ENCODE measurements around the gene SLC16A5. TPM values are rescaled to one million over a fixed set of nuclear protein-coding genes. Genes with fewer than 3 reads are reported as not detected.

SLC16A5 gene
- total RNA-seq, 4 donors from 2014 or later: 4.1 to 17.5 (median 12.1) TPM; not detected in 1

DNA sequence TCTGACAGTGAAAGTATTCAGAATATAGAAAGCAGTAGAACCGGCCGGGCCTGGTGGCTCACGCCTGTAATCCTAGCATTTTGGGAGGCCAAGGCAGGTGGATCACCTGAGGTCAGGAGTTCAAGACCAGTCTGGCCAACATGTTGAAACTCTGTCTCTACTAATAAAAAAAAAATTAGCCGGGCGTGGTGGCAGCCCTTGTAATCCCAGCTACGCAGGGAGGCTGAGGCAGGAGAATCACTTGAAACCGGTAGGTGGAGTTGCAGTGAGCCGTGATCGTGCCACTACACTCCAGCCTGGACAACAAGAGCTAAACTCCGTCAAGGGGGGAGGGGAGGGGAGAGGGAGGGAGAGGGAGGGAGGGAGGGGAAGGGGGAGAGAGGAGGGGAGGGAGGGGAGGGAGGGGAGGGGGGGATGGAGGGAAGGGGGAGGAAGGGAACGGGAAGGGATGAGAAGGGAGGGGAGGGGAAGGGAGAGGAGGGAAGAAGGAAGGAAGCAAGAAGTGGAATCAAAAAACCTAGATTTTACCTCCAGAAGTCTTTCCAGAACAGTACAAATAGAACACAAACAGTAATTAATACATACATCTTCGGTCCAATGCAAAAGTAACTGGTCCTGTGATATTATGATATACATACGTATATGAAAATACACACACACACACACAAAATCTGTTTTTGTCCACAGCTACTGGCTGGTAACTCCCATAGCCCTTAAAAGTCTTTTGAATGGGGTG lies 54.6 kb downstream of the SLC16A5 start:
- Histone ChIP-seq H3K27ac (no peak overlapping the region), H3K9me3 (no peaks in the 10 kb centered on the region), H3K4me3 (no peak overlapping the region), H3K27me3 (no peaks in the 10 kb centered on the region), H3K36me3 (no peaks in the 10 kb centered on the region), H3K4me1 (no peaks in the 10 kb centered on the region)
- intact Hi-C loops (cut with DNase I; ENCODE audit: low total_unique reads): no loop called here
- DNase-seq: no peak
- no peak for TF ChIP-seq POLR2A (IDR thresholded peaks at IDR 0.05)
- TF ChIP-seq, protein P1, sequence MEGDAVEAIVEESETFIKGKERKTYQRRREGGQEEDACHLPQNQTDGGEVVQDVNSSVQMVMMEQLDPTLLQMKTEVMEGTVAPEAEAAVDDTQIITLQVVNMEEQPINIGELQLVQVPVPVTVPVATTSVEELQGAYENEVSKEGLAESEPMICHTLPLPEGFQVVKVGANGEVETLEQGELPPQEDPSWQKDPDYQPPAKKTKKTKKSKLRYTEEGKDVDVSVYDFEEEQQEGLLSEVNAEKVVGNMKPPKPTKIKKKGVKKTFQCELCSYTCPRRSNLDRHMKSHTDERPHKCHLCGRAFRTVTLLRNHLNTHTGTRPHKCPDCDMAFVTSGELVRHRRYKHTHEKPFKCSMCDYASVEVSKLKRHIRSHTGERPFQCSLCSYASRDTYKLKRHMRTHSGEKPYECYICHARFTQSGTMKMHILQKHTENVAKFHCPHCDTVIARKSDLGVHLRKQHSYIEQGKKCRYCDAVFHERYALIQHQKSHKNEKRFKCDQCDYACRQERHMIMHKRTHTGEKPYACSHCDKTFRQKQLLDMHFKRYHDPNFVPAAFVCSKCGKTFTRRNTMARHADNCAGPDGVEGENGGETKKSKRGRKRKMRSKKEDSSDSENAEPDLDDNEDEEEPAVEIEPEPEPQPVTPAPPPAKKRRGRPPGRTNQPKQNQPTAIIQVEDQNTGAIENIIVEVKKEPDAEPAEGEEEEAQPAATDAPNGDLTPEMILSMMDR (IDR thresholded peaks at IDR 0.05): no peak

DNA sequence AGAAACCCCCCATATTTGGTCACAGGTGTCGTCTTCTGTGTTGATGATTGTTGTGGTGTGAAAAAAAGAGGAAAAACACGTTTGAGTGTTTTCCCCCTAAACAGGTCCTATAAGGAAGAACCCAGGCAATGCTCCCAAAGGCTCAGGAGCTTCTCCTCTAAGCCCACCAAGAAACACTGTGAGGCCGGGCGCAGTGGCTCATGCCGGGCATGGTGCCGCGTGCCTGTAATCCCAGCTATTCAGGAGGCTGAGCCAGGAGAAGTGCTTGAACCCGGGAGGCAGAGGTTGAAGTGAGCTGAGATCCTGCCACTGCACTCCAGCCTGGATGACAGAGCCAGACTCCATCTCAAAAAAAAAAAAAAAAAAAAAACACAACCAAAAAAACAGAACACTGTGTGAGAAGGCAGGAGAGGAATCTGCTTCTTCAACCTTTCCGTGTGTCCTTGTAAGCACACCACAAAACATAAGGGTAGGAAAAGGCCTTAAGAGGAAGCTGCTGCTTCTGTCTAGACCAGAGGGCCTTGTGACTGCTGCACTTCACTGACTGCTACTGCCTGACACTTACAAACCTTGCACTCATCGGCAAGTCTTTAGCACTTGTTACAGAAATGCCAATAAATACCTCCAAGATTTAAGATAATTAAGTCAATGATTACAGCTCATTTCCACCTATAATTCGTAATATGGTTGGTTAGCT lies 57.2 kb downstream of the SLC16A5 start:
- Histone ChIP-seq H3K4me1 (no peaks in the 10 kb centered on the region), H3K4me3 (no peak overlapping the region), H3K36me3 (no peaks in the 10 kb centered on the region), H3K27ac (no peak overlapping the region), H3K27me3 (no peaks in the 10 kb centered on the region), H3K9me3 (no peaks in the 10 kb centered on the region)
- intact Hi-C loops (cut with DNase I; ENCODE audit: low total_unique reads): no loop called here
- no peak for DNase-seq
- TF ChIP-seq, protein P1 (IDR thresholded peaks at IDR 0.05): no peak
- TF ChIP-seq POLR2A (IDR thresholded peaks at IDR 0.05): no peak

DNA sequence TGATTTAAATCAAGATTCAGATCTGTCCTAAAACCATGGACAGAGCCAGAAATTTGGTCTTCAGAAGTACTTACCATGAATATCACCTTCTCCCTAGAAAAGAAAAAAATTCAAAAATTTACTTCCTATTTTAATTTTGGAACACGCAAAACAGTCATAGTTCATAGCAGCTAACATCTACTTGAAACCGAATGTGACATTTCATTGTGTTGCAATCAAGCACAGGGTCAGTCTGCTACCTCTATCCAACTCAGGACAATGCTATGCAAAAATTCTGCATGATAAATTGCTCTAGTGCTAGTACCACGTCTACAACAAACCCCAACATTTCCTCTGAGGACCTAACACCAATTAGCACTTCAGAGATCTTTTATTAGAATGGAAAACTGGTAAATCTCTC lies 58.8 kb downstream of the SLC16A5 start:
- no peaks in the 10 kb centered on the region for H3K4me1 ChIP-seq
- intact Hi-C loops (cut with DNase I; ENCODE audit: low total_unique reads): no loop called here
- H3K27me3 ChIP-seq: no peaks in the 10 kb centered on the region
- no peaks in the 10 kb centered on the region for H3K36me3 ChIP-seq
- H3K9me3 ChIP-seq: no peaks in the 10 kb centered on the region
- H3K27ac ChIP-seq: no peak overlapping the region
- DNase-seq: no peak
- TF ChIP-seq, protein P1 (IDR thresholded peaks at IDR 0.05): no peak
- no peak for TF ChIP-seq POLR2A (IDR thresholded peaks at IDR 0.05)
- H3K4me3 ChIP-seq: no peak overlapping the region

DNA sequence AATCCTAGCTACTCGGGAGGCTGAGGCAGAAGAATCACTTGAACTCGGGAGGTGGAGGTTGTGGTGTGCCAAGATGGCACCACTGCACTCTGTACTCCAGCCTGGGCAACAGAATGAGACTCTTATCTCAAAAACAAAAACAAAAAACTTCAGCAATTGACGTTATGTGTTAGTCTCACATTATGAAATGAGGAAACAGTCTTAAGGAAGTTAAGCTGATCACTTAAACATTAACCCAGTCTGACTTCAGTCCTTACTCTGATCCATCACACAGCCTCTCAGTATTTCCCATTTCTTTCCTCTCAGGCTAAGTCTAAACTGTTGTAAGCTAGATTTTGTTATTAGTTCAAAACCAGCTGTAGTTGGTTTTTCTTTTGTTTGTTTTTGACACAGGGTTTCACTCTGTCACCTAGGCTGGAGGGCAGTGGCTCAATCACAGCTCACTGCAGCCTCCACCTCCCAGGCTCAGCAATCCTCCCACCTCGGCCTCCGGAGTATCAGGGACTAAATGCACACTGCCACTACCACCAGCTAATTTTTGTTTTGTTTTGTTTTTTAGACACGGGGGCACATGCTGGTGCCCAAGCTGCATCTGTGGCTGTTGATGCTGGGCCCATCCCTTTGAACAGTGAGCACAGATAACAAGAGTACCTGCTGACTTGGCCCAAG lies 60.3 kb downstream of the SLC16A5 start:
- H3K27me3 ChIP-seq: no peaks in the 10 kb centered on the region
- no peaks in the 10 kb centered on the region for H3K4me1 ChIP-seq
- H3K4me3 ChIP-seq: no peak overlapping the region
- H3K27ac ChIP-seq: no peak overlapping the region
- intact Hi-C loops (cut with DNase I; ENCODE audit: low total_unique reads): no loop called here
- no peaks in the 10 kb centered on the region for H3K9me3 ChIP-seq
- no peak for DNase-seq
- H3K36me3 ChIP-seq: no peaks in the 10 kb centered on the region
- TF ChIP-seq, protein P1 (IDR thresholded peaks at IDR 0.05): no peak
- TF ChIP-seq POLR2A (IDR thresholded peaks at IDR 0.05): no peak

DNA sequence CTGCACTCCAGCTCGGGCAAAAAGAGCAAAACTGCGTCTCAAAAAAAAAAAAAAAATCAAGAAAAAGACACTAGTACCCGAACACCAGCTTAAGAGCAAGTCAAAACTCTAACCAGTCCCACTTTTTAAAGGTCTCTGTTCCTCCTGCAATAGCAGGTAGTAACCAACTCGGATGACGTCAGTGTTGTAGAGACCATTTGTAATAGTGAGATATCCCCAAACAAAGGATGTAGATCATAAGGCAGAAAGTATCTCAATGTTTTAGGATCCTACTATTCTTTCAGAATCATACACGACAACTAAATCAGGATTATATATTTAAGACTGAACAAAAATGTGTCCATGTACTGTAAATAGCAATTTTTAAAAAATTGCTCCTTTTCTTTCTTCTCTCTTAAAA lies 64.2 kb downstream of the SLC16A5 start:
- DNase-seq: no peak
- H3K27ac ChIP-seq: no peak overlapping the region
- H3K9me3 ChIP-seq: no peaks in the 10 kb centered on the region
- H3K4me1 ChIP-seq: no peaks in the 10 kb centered on the region
- TF ChIP-seq POLR2A (IDR thresholded peaks at IDR 0.05): no peak
- TF ChIP-seq, protein P1 (IDR thresholded peaks at IDR 0.05): no peak
- no peak overlapping the region for H3K4me3 ChIP-seq
- intact Hi-C loops (cut with DNase I; ENCODE audit: low total_unique reads): no loop called here
- H3K27me3 ChIP-seq: no peaks in the 10 kb centered on the region
- no peaks in the 10 kb centered on the region for H3K36me3 ChIP-seq
